ENCODE data around the gene ZNF526.
A peak's percentile ranks its signal among the peaks of the same experiment; 100 is the strongest.

Gene ZNF526

DNA sequence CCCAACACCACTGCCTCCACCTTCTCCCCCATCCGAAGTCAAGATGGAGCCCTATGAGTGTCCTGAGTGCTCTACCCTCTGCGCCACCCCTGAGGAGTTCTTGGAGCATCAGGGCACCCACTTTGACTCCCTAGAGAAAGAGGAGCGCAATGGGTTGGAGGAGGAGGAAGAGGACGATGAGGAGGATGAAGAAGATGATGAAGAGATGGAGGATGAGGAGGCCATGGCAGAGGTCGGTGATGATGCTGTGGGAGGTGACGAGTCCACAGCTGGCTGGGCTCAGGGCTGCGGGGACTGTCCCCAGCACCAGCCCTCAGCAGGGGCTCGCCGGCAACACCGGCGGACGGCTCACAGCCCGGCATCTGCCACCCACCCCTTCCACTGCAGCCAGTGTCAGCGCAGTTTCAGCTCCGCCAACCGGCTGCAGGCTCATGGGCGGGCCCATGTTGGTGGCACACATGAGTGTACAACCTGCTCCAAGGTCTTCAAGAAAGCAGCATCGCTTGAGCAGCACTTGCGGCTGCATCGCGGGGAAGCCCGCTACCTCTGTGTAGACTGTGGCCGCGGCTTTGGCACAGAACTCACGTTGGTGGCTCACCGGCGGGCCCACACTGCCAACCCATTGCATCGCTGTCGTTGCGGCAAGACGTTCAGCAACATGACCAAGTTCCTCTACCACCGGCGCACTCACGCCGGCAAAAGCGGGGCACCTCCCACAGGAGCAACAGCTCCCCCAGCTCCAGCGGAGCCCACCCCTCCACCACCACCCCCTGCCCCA is 5.0 kb downstream of the ZNF526 start:
- no peak for DNase-seq

DNA sequence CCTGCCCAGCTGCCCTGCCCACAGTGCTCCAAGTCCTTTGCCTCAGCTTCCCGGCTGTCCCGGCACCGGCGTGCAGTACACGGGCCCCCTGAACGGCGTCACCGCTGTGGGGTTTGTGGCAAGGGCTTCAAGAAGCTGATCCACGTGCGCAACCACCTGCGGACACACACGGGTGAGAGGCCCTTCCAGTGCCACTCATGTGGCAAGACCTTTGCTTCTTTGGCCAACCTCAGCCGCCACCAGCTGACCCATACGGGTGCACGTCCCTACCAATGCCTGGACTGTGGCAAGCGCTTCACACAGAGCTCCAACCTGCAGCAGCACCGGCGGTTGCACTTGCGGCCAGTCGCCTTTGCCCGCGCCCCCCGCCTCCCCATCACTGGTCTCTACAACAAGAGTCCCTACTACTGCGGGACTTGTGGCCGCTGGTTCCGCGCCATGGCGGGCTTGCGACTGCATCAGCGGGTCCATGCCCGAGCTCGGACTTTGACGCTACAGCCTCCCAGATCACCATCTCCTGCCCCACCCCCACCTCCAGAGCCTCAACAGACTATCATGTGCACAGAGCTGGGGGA is 5.7 kb downstream of the ZNF526 start:
- DNase-seq, result no peak

GRCh38 chr19:42226886-42227285 is 6.8 kb downstream of the ZNF526 start:
- DNase-seq, result no peak

GRCh38 chr19:42228641-42229040 is 8.5 kb downstream of the ZNF526 start:
- DNase-seq, result no peak

DNA sequence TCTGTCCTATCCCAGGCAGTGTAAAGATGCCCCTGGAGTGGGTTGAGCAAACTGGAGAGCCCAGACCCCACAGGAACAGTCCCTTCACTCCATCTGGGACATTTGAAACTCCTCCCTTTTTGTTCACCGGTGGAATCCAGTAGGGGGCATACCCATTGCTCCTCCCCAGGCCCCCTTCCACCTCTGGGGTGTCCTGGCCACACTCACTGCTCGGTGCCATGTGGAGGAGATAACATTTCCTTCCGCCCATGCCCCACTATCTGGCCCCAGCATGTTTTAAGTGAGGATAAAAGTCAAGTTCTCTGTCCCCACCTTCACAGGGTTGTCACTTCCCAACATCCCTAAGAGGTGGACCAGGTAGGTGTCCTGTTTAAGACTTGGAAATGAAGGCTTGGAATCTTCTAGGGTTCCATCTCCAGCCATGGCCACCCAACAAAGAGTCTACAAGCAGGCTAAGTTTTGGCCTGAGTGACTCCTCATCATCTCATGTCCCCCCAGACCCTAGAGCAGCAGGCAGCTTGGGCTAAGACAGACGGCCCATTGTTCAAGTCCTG is 9.3 kb downstream of the ZNF526 start:
- no peak for DNase-seq

GRCh38 chr19:42229855-42230351 is 9.8 kb downstream of the ZNF526 start:
- DNase-seq, result no peak

GRCh38 chr19:42230571-42230970 is 10.5 kb downstream of the ZNF526 start:
- no peak for DNase-seq

- DNase-seq, result no peak
Measured at GRCh38 chr19:42232435-42232834, 12.3 kb downstream of the ZNF526 start.

GRCh38 chr19:42233106-42233505 is 13.0 kb downstream of the ZNF526 start:
- no peak for DNase-seq

- no peak for DNase-seq
Measured at GRCh38 chr19:42233678-42234292, 13.7 kb downstream of the ZNF526 start.

DNA sequence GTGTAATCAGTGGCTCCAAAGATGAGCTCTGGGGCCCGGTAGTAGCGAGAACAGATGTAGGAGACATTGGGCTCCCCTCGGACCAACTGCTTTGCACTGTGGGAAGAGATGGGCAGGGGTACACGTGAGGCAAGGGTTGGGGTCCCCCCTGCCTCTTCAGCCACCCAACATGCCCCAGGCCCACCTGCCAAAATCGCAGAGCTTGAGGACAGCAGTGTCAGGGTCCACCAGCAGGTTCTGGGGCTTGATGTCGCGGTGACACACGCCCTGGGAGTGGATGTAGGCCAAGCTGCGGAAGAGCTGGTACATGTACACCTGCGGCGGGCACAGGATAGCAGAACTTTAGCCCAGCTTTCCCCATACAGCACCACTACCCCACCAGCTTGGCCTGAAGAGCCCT is 14.3 kb downstream of the ZNF526 start:
- DNase-seq, result no peak

- no peak for DNase-seq
Measured at GRCh38 chr19:42235181-42235580, 15.1 kb downstream of the ZNF526 start.

- DNase-seq, result no peak
Measured at GRCh38 chr19:42239544-42240220, 19.6 kb downstream of the ZNF526 start.

- no peak for DNase-seq
Measured at GRCh38 chr19:42241279-42241678, 21.2 kb downstream of the ZNF526 start.

- DNase-seq, result no peak
Measured at GRCh38 chr19:42242069-42242511, 22.0 kb downstream of the ZNF526 start.

- peak; percentile 99 for DNase-seq
Measured at GRCh38 chr19:42242512-42243409, 22.6 kb downstream of the ZNF526 start, which contains the start of gene GSK3A. Gene GSK3A, minus strand, starts transcription at chr19:42242602. Its CDS starts 137 bp downstream, at chr19:42242465.

DNA sequence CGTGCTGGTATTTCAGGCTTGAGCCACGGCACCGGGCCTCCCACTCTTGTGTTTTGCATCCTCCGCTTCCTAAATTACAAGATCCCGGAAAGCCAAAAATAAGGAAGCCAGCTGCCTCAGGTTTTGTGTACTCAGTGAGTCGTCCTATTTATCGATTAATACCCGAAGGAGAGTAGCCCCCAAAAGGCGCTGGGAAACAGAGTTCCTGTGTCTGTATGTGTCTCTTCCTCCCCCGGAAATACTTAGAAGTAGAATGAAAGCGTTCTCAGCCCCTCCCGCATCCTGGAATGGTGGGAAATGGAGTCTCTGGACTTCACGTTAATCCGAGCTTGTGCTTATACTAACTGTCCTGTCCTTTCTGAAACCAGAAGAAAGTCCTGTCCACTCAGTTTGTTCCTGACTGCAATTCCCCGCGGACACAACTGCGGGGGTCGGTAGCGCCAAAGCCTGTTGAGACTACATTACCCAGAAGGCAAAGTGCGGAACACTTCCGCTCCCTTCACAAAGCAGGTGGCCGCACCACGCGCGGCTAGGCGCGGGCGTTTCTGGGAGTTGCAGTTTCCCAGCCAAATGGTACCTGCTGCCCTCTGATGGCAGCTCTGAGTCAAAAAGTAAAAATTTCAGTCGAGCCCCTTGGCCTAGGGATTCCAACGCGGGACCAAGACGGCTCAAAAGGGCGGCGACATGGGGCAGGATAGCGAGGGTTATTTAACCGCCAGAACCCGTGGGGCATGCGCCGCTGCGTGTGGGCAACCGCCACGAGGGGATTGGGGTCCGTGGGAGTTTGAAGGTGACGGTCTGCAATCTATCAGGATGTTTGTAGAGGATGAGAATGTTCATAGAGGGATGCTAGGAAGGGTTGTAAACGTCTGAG is 24.5 kb downstream of the ZNF526 start:
- DNase-seq, result peak; percentile 93

DNA sequence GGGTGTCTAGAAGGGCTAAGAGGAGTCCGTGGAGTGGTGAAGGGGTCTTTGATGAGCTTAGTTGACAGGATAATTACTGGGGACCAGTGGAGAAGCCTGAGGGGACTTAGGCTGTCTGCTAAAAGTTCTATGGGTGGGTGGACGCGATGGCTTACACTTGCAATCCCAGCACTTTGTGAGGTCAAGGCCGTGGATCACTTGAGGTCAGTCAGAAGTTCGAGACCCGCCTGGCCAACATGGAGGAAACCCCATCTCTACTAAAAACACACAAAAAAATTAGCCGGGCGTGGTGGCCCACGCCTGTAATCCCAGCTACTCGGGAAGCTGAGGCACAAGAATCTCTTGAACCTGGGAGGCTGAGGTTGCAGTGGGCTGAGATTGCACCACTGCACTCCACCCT is 25.1 kb downstream of the ZNF526 start:
- DNase-seq, result no peak

GRCh38 chr19:42246143-42246921 is 26.2 kb downstream of the ZNF526 start:
- peak; percentile 83 for DNase-seq
